Measurements from ENCODE around the gene NTN3. TPM values are rescaled to one million over a fixed set of nuclear protein-coding genes. Genes with fewer than 3 reads are reported as not detected.

Gene NTN3
- total RNA-seq, 1 donor from 2014 or later: 0.36 TPM

- intact Hi-C loops (cut with DNase I): loop anchor here (5.0 kb wide), 1 partner anchor 160 kb away; the partner anchor contains the start of gene ABCA3
- DNase-seq (ENCODE audit: low spot score) (peak; percentile 60), ATAC-seq (peak; percentile 11)
These were observed 31.1 kb downstream of the NTN3 start for GRCh38 chr16:2501946-2502895.

GRCh38 chr16:2505695-2506094 lies 34.6 kb downstream of the NTN3 start:
- DNase-seq (ENCODE audit: low spot score) (no peak), ATAC-seq (no peak)
- intact Hi-C loops (cut with DNase I): no loop called here

- peak; percentile 42 for ATAC-seq
- intact Hi-C loops (cut with DNase I): no loop called here
- no peak for DNase-seq (ENCODE audit: low spot score)
These were observed 36.1 kb downstream of the NTN3 start for GRCh38 chr16:2507052-2507659.

- intact Hi-C loops (cut with DNase I): no loop called here
- ATAC-seq (peak; percentile 56), DNase-seq (ENCODE audit: low spot score) (peak; percentile 69)
These were observed 36.6 kb downstream of the NTN3 start for GRCh38 chr16:2507665-2508064.

GRCh38 chr16:2508722-2509400 lies 37.8 kb downstream of the NTN3 start:
- DNase-seq (ENCODE audit: low spot score): no peak
- ATAC-seq: no peak
- intact Hi-C loops (cut with DNase I): no loop called here

GRCh38 chr16:2511128-2511800 lies 40.2 kb downstream of the NTN3 start:
- DNase-seq (ENCODE audit: low spot score): peak; percentile 91
- intact Hi-C loops (cut with DNase I): no loop called here
- peak; percentile 53 for ATAC-seq

- DNase-seq (ENCODE audit: low spot score) (peak; percentile 62), ATAC-seq (no peak)
- intact Hi-C loops (cut with DNase I): no loop called here
These were observed 41.1 kb downstream of the NTN3 start for GRCh38 chr16:2511996-2512734.

GRCh38 chr16:2512735-2513404 lies 41.8 kb downstream of the NTN3 start:
- peak; percentile 68 for DNase-seq (ENCODE audit: low spot score)
- intact Hi-C loops (cut with DNase I): no loop called here
- ATAC-seq: peak; percentile 1

GRCh38 chr16:2513405-2514332 lies 42.6 kb downstream of the NTN3 start, which contains the start of gene ATP6V0C:
Gene ATP6V0C, plus strand, starts transcription at chr16:2513952. Its CDS starts 152 bp downstream, at chr16:2514104.
- ATAC-seq (peak; percentile 88), DNase-seq (ENCODE audit: low spot score) (peak; percentile 95)
- intact Hi-C loops (cut with DNase I): no loop called here

GRCh38 chr16:2514333-2515179 lies 43.5 kb downstream of the NTN3 start:
- intact Hi-C loops (cut with DNase I): no loop called here
- ATAC-seq (no peak), DNase-seq (ENCODE audit: low spot score) (no peak)

GRCh38 chr16:2515180-2515851 lies 44.2 kb downstream of the NTN3 start:
- ATAC-seq: no peak
- DNase-seq (ENCODE audit: low spot score): no peak
- intact Hi-C loops (cut with DNase I): no loop called here

GRCh38 chr16:2516391-2517240 lies 45.5 kb downstream of the NTN3 start:
- intact Hi-C loops (cut with DNase I): no loop called here
- DNase-seq (ENCODE audit: low spot score) (no peak), ATAC-seq (no peak)

- DNase-seq (ENCODE audit: low spot score) (no peak), ATAC-seq (no peak)
- intact Hi-C loops (cut with DNase I): no loop called here
These were observed 47.0 kb downstream of the NTN3 start for GRCh38 chr16:2517954-2518605.

All from sciatic nerve (tissue), 2 donors.